ENCODE measurements around the gene RTN4RL1.

Gene RTN4RL1

DNA sequence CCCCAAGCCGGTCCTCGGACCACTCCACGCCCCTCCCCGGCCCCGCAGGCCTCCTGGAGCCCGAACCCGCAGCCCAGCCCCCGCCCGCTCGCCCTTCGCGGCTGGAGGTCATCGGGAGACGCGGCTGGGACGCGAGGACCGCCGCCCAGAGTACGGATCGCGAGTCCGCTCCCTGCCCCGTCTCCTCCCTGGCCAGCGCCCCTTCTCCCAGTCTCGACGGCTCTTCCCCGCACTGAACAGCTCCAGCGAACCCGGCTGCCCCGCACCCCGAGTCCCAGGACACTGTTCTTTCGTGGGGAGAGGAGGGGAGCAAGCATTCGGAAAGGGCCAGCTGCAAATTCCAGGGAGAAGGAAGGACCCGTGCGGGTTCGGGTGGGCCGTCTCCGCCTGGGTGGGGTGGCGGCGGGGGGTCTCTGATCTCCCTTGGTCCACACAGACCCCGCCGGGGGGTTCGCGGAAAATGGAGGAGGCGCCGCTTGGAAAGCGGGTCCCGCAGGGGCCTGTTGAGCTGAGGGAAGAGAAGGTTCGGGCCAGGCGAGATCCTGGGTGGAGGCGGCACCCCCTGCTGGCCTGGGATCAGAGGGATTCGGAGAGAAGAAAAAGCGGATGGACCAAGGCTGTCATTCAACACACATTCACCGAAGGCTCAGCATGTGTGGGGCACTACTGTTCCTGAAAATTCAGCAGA is 632 bp upstream of the RTN4RL1 start:
- in situ Hi-C loops (cut with HindIII; ENCODE audit: low sequenced_read_pairs): no loop called here
- H3K4me3 ChIP-seq (ENCODE audit: low read depth, low read length): peak overlapping the region; percentile 34
- TF ChIP-seq, protein P1, sequence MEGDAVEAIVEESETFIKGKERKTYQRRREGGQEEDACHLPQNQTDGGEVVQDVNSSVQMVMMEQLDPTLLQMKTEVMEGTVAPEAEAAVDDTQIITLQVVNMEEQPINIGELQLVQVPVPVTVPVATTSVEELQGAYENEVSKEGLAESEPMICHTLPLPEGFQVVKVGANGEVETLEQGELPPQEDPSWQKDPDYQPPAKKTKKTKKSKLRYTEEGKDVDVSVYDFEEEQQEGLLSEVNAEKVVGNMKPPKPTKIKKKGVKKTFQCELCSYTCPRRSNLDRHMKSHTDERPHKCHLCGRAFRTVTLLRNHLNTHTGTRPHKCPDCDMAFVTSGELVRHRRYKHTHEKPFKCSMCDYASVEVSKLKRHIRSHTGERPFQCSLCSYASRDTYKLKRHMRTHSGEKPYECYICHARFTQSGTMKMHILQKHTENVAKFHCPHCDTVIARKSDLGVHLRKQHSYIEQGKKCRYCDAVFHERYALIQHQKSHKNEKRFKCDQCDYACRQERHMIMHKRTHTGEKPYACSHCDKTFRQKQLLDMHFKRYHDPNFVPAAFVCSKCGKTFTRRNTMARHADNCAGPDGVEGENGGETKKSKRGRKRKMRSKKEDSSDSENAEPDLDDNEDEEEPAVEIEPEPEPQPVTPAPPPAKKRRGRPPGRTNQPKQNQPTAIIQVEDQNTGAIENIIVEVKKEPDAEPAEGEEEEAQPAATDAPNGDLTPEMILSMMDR (IDR thresholded peaks at IDR 0.05; ENCODE audit: low read depth, low read length, missing control alignments): peak; percentile 56
- DNase-seq (ENCODE audit: low read depth): no peak

GRCh38 chr17:2024572-2025219 is 438 bp downstream of the RTN4RL1 start:
- H3K4me3 ChIP-seq (ENCODE audit: low read depth, low read length): peak overlapping the region; percentile 34
- in situ Hi-C loops (cut with HindIII; ENCODE audit: low sequenced_read_pairs): no loop called here
- TF ChIP-seq, protein P1 (IDR thresholded peaks at IDR 0.05; ENCODE audit: low read depth, low read length, missing control alignments): no peak
- DNase-seq (ENCODE audit: low read depth): no peak

GRCh38 chr17:2023692-2024571 is 1.2 kb downstream of the RTN4RL1 start:
- H3K4me3 ChIP-seq (ENCODE audit: low read depth, low read length): peak overlapping the region; percentile 34
- in situ Hi-C loops (cut with HindIII; ENCODE audit: low sequenced_read_pairs): no loop called here
- TF ChIP-seq, protein P1 (IDR thresholded peaks at IDR 0.05; ENCODE audit: low read depth, low read length, missing control alignments): no peak
- no peak for DNase-seq (ENCODE audit: low read depth)

DNA sequence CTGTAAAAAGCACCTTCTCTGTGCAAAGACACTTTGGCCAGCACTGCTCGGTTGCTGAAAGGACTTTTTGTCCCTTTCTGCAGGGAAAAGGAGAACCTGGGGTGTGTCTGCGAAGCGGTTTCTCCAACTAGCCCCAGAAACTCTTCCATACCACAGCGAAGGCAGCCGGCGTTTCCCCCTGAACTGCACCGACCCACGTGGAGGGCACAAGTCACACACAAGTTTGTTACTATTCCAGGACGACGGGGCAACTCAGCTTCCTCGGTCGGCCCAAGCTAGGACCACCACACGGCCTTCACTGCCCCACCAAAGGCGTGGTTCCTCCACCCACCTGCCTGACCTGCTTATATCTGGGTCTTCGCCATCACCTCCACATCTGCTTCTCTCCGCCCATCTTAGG is 1.9 kb downstream of the RTN4RL1 start:
- H3K4me3 ChIP-seq (ENCODE audit: low read depth, low read length): no peak overlapping the region
- in situ Hi-C loops (cut with HindIII; ENCODE audit: low sequenced_read_pairs): no loop called here
- no peak for DNase-seq (ENCODE audit: low read depth)
- TF ChIP-seq, protein P1 (IDR thresholded peaks at IDR 0.05; ENCODE audit: low read depth, low read length, missing control alignments): no peak

GRCh38 chr17:2022647-2023240 is 2.4 kb downstream of the RTN4RL1 start:
- no peak for DNase-seq (ENCODE audit: low read depth)

More at GRCh38 chr17:2022647-2023240, 2.4 kb downstream of the RTN4RL1 start:
- in situ Hi-C loops (cut with HindIII; ENCODE audit: low sequenced_read_pairs): no loop called here
- TF ChIP-seq, protein P1 (IDR thresholded peaks at IDR 0.05; ENCODE audit: low read depth, low read length, missing control alignments): no peak
- H3K4me3 ChIP-seq (ENCODE audit: low read depth, low read length): no peak overlapping the region

All from astrocyte of the cerebellum (primary cell).